HepG2 (cell line): ENCODE results near the gene ZSCAN26. TPM values are rescaled to one million over a fixed set of nuclear protein-coding genes. Genes with fewer than 3 reads are reported as not detected.
A peak's percentile ranks its signal among the peaks of the same experiment; 100 is the strongest.

ENCODE experiments used
- ARNT ChIP-seq: fragments of 450-650 bp; IDR thresholded peaks from 2 replicates; pipeline ENCODE4 v1.6.1; 2017
- BRCA1 ChIP-seq: sonication (generic); formaldehyde crosslinking; IDR thresholded peaks from 2 replicates; pipeline ENCODE4 v1.4.0; 2020; ENCODE audit warnings: missing genetic modification reagents
- EED ChIP-seq: sonication (generic); formaldehyde crosslinking; IDR thresholded peaks from 2 replicates; pipeline ENCODE4 v1.5.0; 2020; ENCODE audit warnings: mild to moderate bottlenecking, missing genetic modification reagents
- GZF1 ChIP-seq: sonication (generic); formaldehyde crosslinking; IDR thresholded peaks from 2 replicates; pipeline ENCODE4 v1.5.1; 2020; ENCODE audit warnings: mild to moderate bottlenecking, missing genetic modification reagents
- HNF1B ChIP-seq: sonication (generic); formaldehyde crosslinking; IDR thresholded peaks from 2 replicates; pipeline ENCODE4 v1.5.1; 2020; ENCODE audit warnings: mild to moderate bottlenecking, moderate library complexity, missing genetic modification reagents
- IKZF4 ChIP-seq: sonication (generic); formaldehyde crosslinking; IDR thresholded peaks from 2 replicates; pipeline ENCODE4 v1.5.1; 2020; ENCODE audit warnings: borderline replicate concordance, mild to moderate bottlenecking, low read depth, missing genetic modification reagents; ENCODE audit errors: not compliant biosample characterization
- IRX3 ChIP-seq: sonication (generic); formaldehyde crosslinking; IDR thresholded peaks from 2 replicates; pipeline ENCODE4 v1.8.1; 2023; ENCODE audit warnings: mild to moderate bottlenecking, low read depth, missing genetic modification reagents, borderline replicate concordance
- JUNB ChIP-seq: sonication (generic); formaldehyde crosslinking; IDR thresholded peaks from 2 replicates; pipeline ENCODE4 v1.8.0; 2022; ENCODE audit warnings: missing genetic modification reagents, mild to moderate bottlenecking, borderline replicate concordance
- STAT6 ChIP-seq: sonication (generic); formaldehyde crosslinking; IDR thresholded peaks from 2 replicates; pipeline ENCODE4 v1.4.0; 2020; ENCODE audit warnings: missing genetic modification reagents, mild to moderate bottlenecking, borderline replicate concordance
- TBL1XR1 ChIP-seq: fragments of 150-350 bp; IDR thresholded peaks from 2 replicates; pipeline ENCODE4 v1.6.1; 2014; ENCODE audit warnings: borderline replicate concordance, low read length; ENCODE audit not compliant: partially characterized antibody
- TEAD2 ChIP-seq: sonication (generic); formaldehyde crosslinking; IDR thresholded peaks from 2 replicates; pipeline ENCODE4 v1.9.0; 2021; ENCODE audit warnings: missing genetic modification reagents
- XRCC5 ChIP-seq: fragments of 200-400 bp; formaldehyde crosslinking; optimal IDR thresholded peaks from 2 replicates; pipeline ENCODE3; 2017; ENCODE audit warnings: mild to moderate bottlenecking, low read length
- ZNF44 ChIP-seq: sonication (generic); formaldehyde crosslinking; IDR thresholded peaks from 2 replicates; pipeline ENCODE4 v1.5.1; 2020; ENCODE audit warnings: mild to moderate bottlenecking, missing genetic modification reagents
- ZNF567 ChIP-seq: sonication (generic); formaldehyde crosslinking; IDR thresholded peaks from 2 replicates; pipeline ENCODE4 v1.8.1; 2023; ENCODE audit warnings: mild to moderate bottlenecking, missing genetic modification reagents, borderline replicate concordance
- ZNF781 ChIP-seq: sonication (generic); formaldehyde crosslinking; IDR thresholded peaks from 2 replicates; pipeline ENCODE4 v1.5.1; 2020; ENCODE audit warnings: borderline replicate concordance, mild to moderate bottlenecking, missing genetic modification reagents; ENCODE audit errors: not compliant biosample characterization
- polyA plus RNA-seq, 8 experiments: library from polyadenylated mRNA; depleted of rRNA in 3 of 8; stranded (reverse) in 7 of 8; unstranded in 1 of 8; fragments of >200 nt; fragmentation: Illumina TruSeq in 4 of 8; extraction: Trizol in 4 of 8; gene quantifications; 2 replicates each; pipeline versions ENCODE4 v1.2.1 to v1.2.3, GENCODE V29; 2011 to 2016; ENCODE audit warnings: low read depth in 4 of 8, missing spikeins in 1 of 8, mixed read lengths in 1 of 8; ENCODE audit not compliant: insufficient read depth in 1 of 8
- total RNA-seq, 5 experiments: library from RNA; depleted of rRNA; stranded (reverse); fragments of >200 nt; fragmentation: Illumina TruSeq; extraction: Trizol; gene quantifications; 2 replicates each; pipeline ENCODE4 v1.2.3, GENCODE V29; 2016; ENCODE audit warnings: low read depth in 1 of 5
- TF ChIP-seq, protein P1 (sequence below): sonication (generic); formaldehyde crosslinking; IDR thresholded peaks from 2 replicates; pipeline ENCODE4 v1.4.0; 2020; ENCODE audit warnings: missing genetic modification reagents
- TF ChIP-seq, protein P2 (sequence below), 2 experiments: sonication (generic) in 1 of 2; formaldehyde crosslinking in 1 of 2; IDR thresholded peaks; 2 replicates each; pipeline versions ENCODE4 v1.6.1 to v1.9.0; 2014 to 2022; ENCODE audit warnings: antibody characterized with exemption in 1 of 2, borderline replicate concordance in 1 of 2, inconsistent platforms in 1 of 2, low read depth in 1 of 2, missing genetic modification reagents in 1 of 2

The ZSCAN26 gene
- total and polyA plus RNA-seq, 2 of the 13 experiments (the other 11 are each of a cell fraction or from before 2014, with no cell fraction given), result 12.0 to 15.6 TPM

DNA sequence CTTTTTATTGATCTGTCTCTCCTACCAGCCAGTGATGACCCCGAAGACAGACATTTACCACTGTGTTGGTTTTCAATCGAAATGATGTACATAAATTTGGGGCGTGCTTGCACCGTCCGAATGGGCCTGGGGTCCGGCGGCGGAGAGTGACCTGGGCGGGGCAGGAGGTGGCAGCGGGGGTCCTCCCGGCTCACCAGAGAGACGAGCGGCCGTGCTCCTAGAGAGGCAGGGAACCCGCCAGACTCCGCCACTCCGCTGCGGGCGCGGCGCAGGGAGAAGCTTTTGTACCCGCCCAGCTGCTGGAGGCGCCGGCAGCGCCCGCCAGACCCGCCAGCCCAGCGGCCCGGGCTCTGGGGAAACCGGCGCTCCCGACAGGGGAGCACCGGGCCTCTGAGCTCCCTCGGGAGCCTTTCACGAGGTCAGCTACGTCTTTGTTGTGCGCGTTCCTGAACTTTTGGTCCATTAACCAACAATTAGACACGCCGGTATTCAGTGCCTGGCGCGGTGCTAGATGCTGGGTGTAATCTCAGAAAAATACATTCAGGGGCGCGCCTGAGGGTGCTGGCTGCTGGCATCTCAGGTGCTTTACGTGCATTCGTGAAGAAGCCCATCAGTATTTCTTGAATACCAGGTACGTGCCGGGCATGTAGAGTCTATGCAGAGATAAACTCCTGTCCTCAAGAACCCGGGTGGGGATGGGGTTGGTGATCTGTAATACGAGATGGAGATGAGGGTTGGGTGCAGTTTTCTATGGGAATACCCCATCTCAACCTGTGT lies 14.5 kb downstream of the ZSCAN26 start, which contains the start of gene PGBD1 (continued):
- peak; percentile 42; the same call in 1 of the 2 replicates for TF ChIP-seq TEAD2 (CRISPR knock-in tag)
- TF ChIP-seq BRCA1 (CRISPR knock-in tag), result 0 out of 2 replicates have a peak, but pooled peaks have one; percentile 85
- TF ChIP-seq ZNF567 (CRISPR knock-in tag), result no peak
- TF ChIP-seq EED, result peak; percentile 71; the same call in 1 of the 2 replicates
- TF ChIP-seq ZNF44 (CRISPR knock-in tag), result no peak
- peak; percentile 92 for TF ChIP-seq ZNF781 (CRISPR knock-in tag)
- peak; percentile 61 for TF ChIP-seq XRCC5
- TF ChIP-seq HNF1B (CRISPR knock-in tag), result 0 out of 2 replicates have a peak, but pooled peaks have one; percentile 17
- TF ChIP-seq TBL1XR1, result no peak
- no peak for TF ChIP-seq ARNT
- TF ChIP-seq, protein P1, sequence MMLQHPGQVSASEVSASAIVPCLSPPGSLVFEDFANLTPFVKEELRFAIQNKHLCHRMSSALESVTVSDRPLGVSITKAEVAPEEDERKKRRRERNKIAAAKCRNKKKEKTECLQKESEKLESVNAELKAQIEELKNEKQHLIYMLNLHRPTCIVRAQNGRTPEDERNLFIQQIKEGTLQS (CRISPR knock-in tag), result peak; percentile 67; the same call in 1 of the 2 replicates
- TF ChIP-seq, protein P2, sequence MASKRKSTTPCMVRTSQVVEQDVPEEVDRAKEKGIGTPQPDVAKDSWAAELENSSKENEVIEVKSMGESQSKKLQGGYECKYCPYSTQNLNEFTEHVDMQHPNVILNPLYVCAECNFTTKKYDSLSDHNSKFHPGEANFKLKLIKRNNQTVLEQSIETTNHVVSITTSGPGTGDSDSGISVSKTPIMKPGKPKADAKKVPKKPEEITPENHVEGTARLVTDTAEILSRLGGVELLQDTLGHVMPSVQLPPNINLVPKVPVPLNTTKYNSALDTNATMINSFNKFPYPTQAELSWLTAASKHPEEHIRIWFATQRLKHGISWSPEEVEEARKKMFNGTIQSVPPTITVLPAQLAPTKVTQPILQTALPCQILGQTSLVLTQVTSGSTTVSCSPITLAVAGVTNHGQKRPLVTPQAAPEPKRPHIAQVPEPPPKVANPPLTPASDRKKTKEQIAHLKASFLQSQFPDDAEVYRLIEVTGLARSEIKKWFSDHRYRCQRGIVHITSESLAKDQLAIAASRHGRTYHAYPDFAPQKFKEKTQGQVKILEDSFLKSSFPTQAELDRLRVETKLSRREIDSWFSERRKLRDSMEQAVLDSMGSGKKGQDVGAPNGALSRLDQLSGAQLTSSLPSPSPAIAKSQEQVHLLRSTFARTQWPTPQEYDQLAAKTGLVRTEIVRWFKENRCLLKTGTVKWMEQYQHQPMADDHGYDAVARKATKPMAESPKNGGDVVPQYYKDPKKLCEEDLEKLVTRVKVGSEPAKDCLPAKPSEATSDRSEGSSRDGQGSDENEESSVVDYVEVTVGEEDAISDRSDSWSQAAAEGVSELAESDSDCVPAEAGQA (IDR thresholded peaks at IDR 0.05; ENCODE audit: low read depth), result peak; percentile 21; the same call in 1 of the 2 replicates
- TF ChIP-seq, protein P2 (CRISPR knock-in tag; IDR thresholded peaks at IDR 0.05; ENCODE audit: borderline replicate concordance), result no peak
- TF ChIP-seq IRX3 (CRISPR knock-in tag), result no peak
- peak; percentile 68; the same call in 1 of the 2 replicates for TF ChIP-seq GZF1 (CRISPR knock-in tag)
- no peak for TF ChIP-seq IKZF4
- TF ChIP-seq JUNB (CRISPR knock-in tag), result no peak
- TF ChIP-seq STAT6, result peak; percentile 16; the same call in 1 of the 2 replicates
